ENCODE measurements around the gene DUSP28.

GRCh38 chr2:240604939-240605716 is 45.0 kb downstream of the DUSP28 start:
- TF ChIP-seq CTCF (IDR thresholded peaks at IDR 0.05) (no peak), POLR2AphosphoS5 (IDR thresholded peaks at IDR 0.05) (no peak), POLR2A (IDR thresholded peaks at IDR 0.05) (no peak)
